LNCAP (cell line): ENCODE data around the gene TRMT44.

Experiments used
- CTCF ChIP-seq: fragments of 450-650 bp; IDR thresholded peaks from 2 replicates; pipeline ENCODE4 v1.5.1; 2017; ENCODE audit warnings: mild to moderate bottlenecking

The TRMT44 gene

GRCh38 chr4:8506006-8506372, 65.4 kb downstream of the TRMT44 start:
- no peak for TF ChIP-seq CTCF

- TF ChIP-seq CTCF, result no peak
Observed at GRCh38 chr4:8506373-8507195, 66.0 kb downstream of the TRMT44 start.

- no peak for TF ChIP-seq CTCF
Observed at GRCh38 chr4:8507196-8507570, 66.6 kb downstream of the TRMT44 start.

DNA sequence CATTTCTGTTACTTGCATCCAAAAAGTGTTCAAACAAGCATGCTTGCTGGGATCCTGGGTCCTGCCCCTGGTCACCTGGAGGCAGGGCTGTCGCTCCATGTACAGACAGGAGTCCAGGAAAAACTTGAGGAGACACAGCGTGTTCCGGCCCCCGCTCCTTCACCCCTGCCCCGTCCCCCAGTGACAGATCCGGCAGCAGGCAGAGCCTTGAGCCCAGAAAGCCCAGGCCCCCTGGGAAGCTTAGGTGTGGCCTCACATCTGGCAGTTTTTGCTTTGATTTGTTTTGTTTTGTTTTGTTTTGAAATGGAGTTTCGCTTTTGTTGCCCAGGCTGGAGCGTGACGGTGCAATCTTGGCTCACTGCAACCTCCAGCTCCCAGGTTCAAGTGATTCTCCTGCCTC, 67.0 kb downstream of the TRMT44 start:
- no peak for TF ChIP-seq CTCF

GRCh38 chr4:8508266-8508665, 67.7 kb downstream of the TRMT44 start:
- no peak for TF ChIP-seq CTCF

DNA sequence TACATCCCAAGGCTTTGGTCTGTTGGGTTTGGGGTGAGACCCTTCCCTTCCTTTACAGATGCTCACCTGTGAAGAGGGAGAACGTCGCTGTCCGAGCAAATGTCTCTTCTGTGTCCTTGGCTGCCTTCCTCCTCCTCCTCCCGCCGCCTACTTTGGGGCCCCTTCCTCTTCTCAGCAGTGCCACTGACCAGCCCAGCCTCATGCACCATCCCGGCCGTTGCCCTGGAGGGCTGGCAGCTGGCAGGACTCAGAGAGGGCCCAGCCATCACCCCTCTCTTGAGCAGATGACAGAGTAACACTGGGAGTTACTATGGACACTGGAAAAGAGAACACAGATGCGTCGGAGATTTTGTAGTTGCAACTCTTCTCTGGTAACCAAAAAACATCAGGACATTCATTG, 68.2 kb downstream of the TRMT44 start:
- TF ChIP-seq CTCF, result no peak

DNA sequence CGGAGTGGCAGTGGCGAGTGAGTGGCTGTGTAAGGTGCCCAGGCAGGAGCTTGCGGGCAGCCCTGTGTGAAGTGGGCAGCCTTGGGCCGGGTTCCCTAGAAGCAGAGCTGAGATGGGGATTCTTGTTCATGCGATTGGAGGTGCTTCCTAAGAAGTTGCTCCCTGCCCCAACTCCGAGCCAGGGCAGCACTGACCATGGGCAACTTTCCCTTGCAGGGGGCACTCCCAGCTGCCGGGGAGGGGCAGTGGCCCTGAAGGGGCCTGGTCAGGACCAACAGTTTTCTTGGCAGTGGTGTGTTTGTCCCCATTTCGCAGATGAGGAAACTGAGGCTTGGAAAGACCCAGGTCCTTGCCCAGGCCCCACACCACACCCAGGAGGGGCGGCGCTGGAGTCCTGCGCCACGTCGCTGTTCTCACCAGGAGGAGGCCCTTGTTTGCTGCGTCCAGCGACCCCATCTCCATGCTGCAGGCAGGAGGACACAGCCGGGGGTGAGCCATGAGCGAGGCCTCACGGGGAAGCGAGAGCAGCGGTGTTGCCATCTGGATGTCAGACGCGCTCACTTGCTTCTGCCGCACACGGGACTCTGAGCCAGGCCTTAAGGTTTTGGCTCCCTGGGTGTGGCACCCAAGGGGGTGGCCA, 68.9 kb downstream of the TRMT44 start:
- TF ChIP-seq CTCF, result no peak
